GM04504 (cell line): ENCODE data around the gene TECPR2.

Source experiments
- DNase-seq: peaks from one replicate; pipeline ENCODE4 v3.0.0-alpha.2; 2012; ENCODE audit warnings: low read depth

The TECPR2 gene

GRCh38 chr14:102374264-102374663 is 11.5 kb downstream of the TECPR2 start:
- DNase-seq = no peak

- no peak for DNase-seq
Measured at GRCh38 chr14:102375119-102375518, 12.4 kb downstream of the TECPR2 start.

- DNase-seq = no peak
Measured at GRCh38 chr14:102377696-102378095, 15.0 kb downstream of the TECPR2 start.

- no peak for DNase-seq
Measured at GRCh38 chr14:102378830-102379229, 16.1 kb downstream of the TECPR2 start.

GRCh38 chr14:102387086-102387485 is 24.3 kb downstream of the TECPR2 start:
- no peak for DNase-seq

GRCh38 chr14:102389246-102389645 is 26.5 kb downstream of the TECPR2 start:
- DNase-seq = no peak

- DNase-seq = no peak
Measured at GRCh38 chr14:102390064-102390855, 27.5 kb downstream of the TECPR2 start.

- DNase-seq = peak; percentile 47
Measured at GRCh38 chr14:102392506-102392905, 29.8 kb downstream of the TECPR2 start.

GRCh38 chr14:102394717-102395375 is 32.1 kb downstream of the TECPR2 start:
- no peak for DNase-seq

- no peak for DNase-seq
Measured at GRCh38 chr14:102396521-102396920, 33.8 kb downstream of the TECPR2 start.

GRCh38 chr14:102403028-102403427 is 40.3 kb downstream of the TECPR2 start:
- DNase-seq = no peak

- DNase-seq = no peak
Measured at GRCh38 chr14:102407258-102407657, 44.5 kb downstream of the TECPR2 start.

- no peak for DNase-seq
Measured at GRCh38 chr14:102408724-102409123, 46.0 kb downstream of the TECPR2 start.

GRCh38 chr14:102415671-102416070 is 52.9 kb downstream of the TECPR2 start:
- DNase-seq = no peak

- no peak for DNase-seq
Measured at GRCh38 chr14:102417001-102417431, 54.3 kb downstream of the TECPR2 start.

- DNase-seq = no peak
Measured at GRCh38 chr14:102417646-102418045, 54.9 kb downstream of the TECPR2 start.

GRCh38 chr14:102418169-102418852 is 55.6 kb downstream of the TECPR2 start:
- no peak for DNase-seq

- no peak for DNase-seq
Measured at GRCh38 chr14:102418853-102419240, 56.1 kb downstream of the TECPR2 start.

GRCh38 chr14:102419276-102419675 is 56.5 kb downstream of the TECPR2 start:
- DNase-seq = no peak

- no peak for DNase-seq
Measured at GRCh38 chr14:102419716-102420115, 57.0 kb downstream of the TECPR2 start.

GRCh38 chr14:102421411-102422057 is 58.8 kb downstream of the TECPR2 start:
- DNase-seq = no peak

GRCh38 chr14:102424520-102424919 is 61.8 kb downstream of the TECPR2 start:
- no peak for DNase-seq
